Lung (tissue), 11 donors: ENCODE data around the gene SLX1B. TPM values are rescaled to one million over a fixed set of nuclear protein-coding genes. Genes with fewer than 3 reads are reported as not detected.
"Not testable (repeated sequence)": the region's sequence is repeated elsewhere in the genome, so short reads cannot be mapped to it uniquely, and the experiment has no call there.

Source experiments
- ATAC-seq: fragments of 200-7000 bp; cut with Tn5 transposase; one replicate; pipeline ENCODE4 v1.9.1; 2020; ENCODE audit warnings: moderate number of reproducible peaks; ENCODE audit not compliant: insufficient read depth, low FRiP score
- DNase-seq, 3 donors: peaks; one replicate each; pipeline ENCODE4 v3.0.0-alpha.2; 2013 to 2017
- H3K27ac ChIP-seq, 2 donors: one replicate each; pipeline ENCODE4 v1.5.1; 2013; ENCODE audit warnings: mild to moderate bottlenecking in 2 of 2, moderate library complexity in 2 of 2, control low read depth in 1 of 2, inconsistent platforms in 1 of 2, low read depth in 1 of 2, low read length in 1 of 2
- H3K27me3 ChIP-seq, 3 donors: one replicate each; pipeline ENCODE4 v1.5.1; 2013; ENCODE audit warnings: low read length in 2 of 3; ENCODE audit not compliant: control insufficient read depth in 3 of 3, insufficient read depth in 3 of 3
- H3K36me3 ChIP-seq, 4 donors: one replicate each; pipeline ENCODE4 v1.5.1; 2013; ENCODE audit warnings: low read length in 4 of 4, mild to moderate bottlenecking in 1 of 4, moderate library complexity in 1 of 4; ENCODE audit not compliant: control insufficient read depth in 4 of 4, insufficient read depth in 4 of 4
- H3K4me1 ChIP-seq, 5 donors: one replicate each; pipeline ENCODE4 v1.5.1; 2013; ENCODE audit warnings: low read length in 5 of 5, mild to moderate bottlenecking in 2 of 5, moderate library complexity in 1 of 5; ENCODE audit not compliant: control insufficient read depth in 5 of 5, insufficient read depth in 5 of 5
- H3K4me3 ChIP-seq: one replicate; pipeline ENCODE4 v1.5.1; 2013; ENCODE audit warnings: mild to moderate bottlenecking, control low read depth, moderate library complexity
- H3K9ac ChIP-seq, 2 donors: one replicate each; pipeline ENCODE4 v1.5.1; 2013; ENCODE audit warnings: low read length in 2 of 2, control low read depth in 1 of 2; ENCODE audit not compliant: insufficient read depth in 1 of 2
- H3K9me3 ChIP-seq, 4 donors: one replicate each; pipeline ENCODE4 v1.5.1; 2013; ENCODE audit warnings: low read length in 3 of 4, mild to moderate bottlenecking in 1 of 4, moderate library complexity in 1 of 4; ENCODE audit not compliant: control insufficient read depth in 4 of 4, insufficient read depth in 3 of 4
- WGBS, 2 donors: extraction: QIAGEN DNeasy Blood & Tissue Kit; methylation state at CpG; one replicate each; pipeline ENCODE4 v1.1.7; 2013; 5-methylcytosine and 5-hydroxymethylcytosine counted together
- polyA plus RNA-seq, 2 donors: library from polyadenylated mRNA; stranded (reverse); fragments of 200-250 nt; gene quantifications; one replicate each; pipeline ENCODE4 v1.2.1, GENCODE V29; 2013
- small RNA-seq: library from RNA; depleted of rRNA; stranded (forward); fragments of <200 nt; gene quantifications from one replicate; pipeline ENCODE3, GENCODE V24; 2014; ENCODE audit warnings: low replicate concordance
- total RNA-seq, 2 donors: library from RNA; depleted of rRNA in 1 of 2; stranded (reverse); fragments of >200 nt in 1 of 2; gene quantifications; one replicate each; pipeline ENCODE4 v1.2.1, GENCODE V29; 2014 to 2021
- donor health status: Bipolar disorder and iron deficiency.
- donor health status: healthy.
- donor health status: DM: yes; HTN: yes; CAD: no.

The SLX1B gene
- total and polyA plus RNA-seq, 4 donors, result 3.5 to 43.5 (median 17.8) TPM

- not testable (repeated sequence) for DNase-seq, H3K9ac ChIP-seq, H3K4me3 ChIP-seq, H3K9me3 ChIP-seq, ATAC-seq, H3K27me3 ChIP-seq, H3K4me1 ChIP-seq, H3K36me3 ChIP-seq, H3K27ac ChIP-seq
- 78 to 86% methylated on average over 5 to 6 of the region's 12 CpGs for WGBS, 2 donors
Measured at GRCh38 chr16:29482276-29482675, 27.9 kb downstream of the SLX1B start.

GRCh38 chr16:29506308-29506707, 52.0 kb downstream of the SLX1B start, which contains the start of gene NPIPB12:
NPIPB12 (minus strand) TSS chr16:29506408.
- DNase-seq, H3K36me3 ChIP-seq, H3K9ac ChIP-seq, ATAC-seq, H3K9me3 ChIP-seq, H3K4me1 ChIP-seq, H3K4me3 ChIP-seq, H3K27ac ChIP-seq, H3K27me3 ChIP-seq: not testable (repeated sequence)
- WGBS, 2 donors, result 87 to 89% methylated on average over 2 of the region's 6 CpGs

Small RNA genes lying within 50 kb of the gene (small RNA-seq; reads per million reads assigned to genes)
- not detected for gene AC133555.2

Other genes with a start within 250 kb of the SLX1B start
- 1 to 10 TPM in 1 of 2 donors, under 1 TPM in 1; 0.80 to 1.1 TPM for gene NPIPB11, start 47.8 kb upstream of the SLX1B start, total RNA-seq
- 1 to 10 TPM in 1 of 2 donors, under 1 TPM in 1; 0.56 to 1.6 TPM for gene NPIPB11, start 47.8 kb upstream of the SLX1B start, polyA plus RNA-seq
- 10 to 100 TPM in 1 of 2 donors, 1 to 10 TPM in 1; 6.3 to 27.6 TPM for gene BOLA2, start 182 bp upstream of the SLX1B start, total RNA-seq
- 10 to 100 TPM; 25.0 to 25.5 TPM for gene BOLA2, start 182 bp upstream of the SLX1B start, polyA plus RNA-seq
- gene SULT1A4, start 5.4 kb downstream of the SLX1B start, total RNA-seq, result 10 to 100 TPM in 1 of 2 donors, 1 to 10 TPM in 1; 10.0 to 10.2 TPM
- gene SULT1A4, start 5.4 kb downstream of the SLX1B start, polyA plus RNA-seq, result 10 to 100 TPM in 1 of 2 donors, 1 to 10 TPM in 1; 9.5 to 34.3 TPM
- gene NPIPB12, start 51.9 kb downstream of the SLX1B start, total RNA-seq, result 10 to 100 TPM; 74.4 to 76.4 TPM
- gene NPIPB12, start 51.9 kb downstream of the SLX1B start, polyA plus RNA-seq, result 10 to 100 TPM; 25.3 to 54.8 TPM
- 10 to 100 TPM in 1 of 2 donors, 1 to 10 TPM in 1; 5.8 to 52.5 TPM for gene SPN, start 208.7 kb downstream of the SLX1B start, total RNA-seq
- gene SPN, start 208.7 kb downstream of the SLX1B start, polyA plus RNA-seq, result 10 to 100 TPM; 10.5 to 14.4 TPM
- 10 to 100 TPM; 22.0 to 23.1 TPM for gene QPRT, start 224.6 kb downstream of the SLX1B start, total RNA-seq
- gene QPRT, start 224.6 kb downstream of the SLX1B start, polyA plus RNA-seq, result 1 to 10 TPM; 8.7 to 9.6 TPM